C4-2B (cell line): ENCODE results near the gene NELFCD.

ENCODE experiments used
- ZFX ChIP-seq: fragments of 450-650 bp; IDR thresholded peaks from 2 replicates; pipeline ENCODE4 v1.6.1; 2017
- TF ChIP-seq, protein P1 (sequence below): fragments of 450-650 bp; conservative IDR thresholded peaks from 2 replicates; pipeline ENCODE4 v1.5.1; 2017; ENCODE audit warnings: mild to moderate bottlenecking

DNA sequence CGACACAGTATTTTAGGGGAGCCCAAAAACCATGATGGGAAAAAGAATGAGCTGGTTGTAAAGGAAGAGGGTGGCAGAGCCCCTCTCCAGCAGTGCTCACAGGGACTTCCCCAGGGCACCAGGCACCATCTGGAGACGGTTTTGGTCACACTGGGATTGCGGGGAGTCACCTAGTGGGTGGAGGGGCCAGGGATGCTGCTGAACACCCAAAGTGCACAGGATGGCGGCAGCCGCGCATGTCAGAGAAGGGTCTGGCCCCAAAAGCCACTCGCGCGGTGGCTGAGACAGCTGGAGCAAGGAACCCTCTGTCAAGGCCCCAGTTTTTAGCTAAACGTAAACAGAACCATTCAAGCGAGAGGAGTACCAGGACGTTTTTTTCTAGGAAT lies 15.2 kb downstream of the NELFCD start:
- TF ChIP-seq, protein P1, sequence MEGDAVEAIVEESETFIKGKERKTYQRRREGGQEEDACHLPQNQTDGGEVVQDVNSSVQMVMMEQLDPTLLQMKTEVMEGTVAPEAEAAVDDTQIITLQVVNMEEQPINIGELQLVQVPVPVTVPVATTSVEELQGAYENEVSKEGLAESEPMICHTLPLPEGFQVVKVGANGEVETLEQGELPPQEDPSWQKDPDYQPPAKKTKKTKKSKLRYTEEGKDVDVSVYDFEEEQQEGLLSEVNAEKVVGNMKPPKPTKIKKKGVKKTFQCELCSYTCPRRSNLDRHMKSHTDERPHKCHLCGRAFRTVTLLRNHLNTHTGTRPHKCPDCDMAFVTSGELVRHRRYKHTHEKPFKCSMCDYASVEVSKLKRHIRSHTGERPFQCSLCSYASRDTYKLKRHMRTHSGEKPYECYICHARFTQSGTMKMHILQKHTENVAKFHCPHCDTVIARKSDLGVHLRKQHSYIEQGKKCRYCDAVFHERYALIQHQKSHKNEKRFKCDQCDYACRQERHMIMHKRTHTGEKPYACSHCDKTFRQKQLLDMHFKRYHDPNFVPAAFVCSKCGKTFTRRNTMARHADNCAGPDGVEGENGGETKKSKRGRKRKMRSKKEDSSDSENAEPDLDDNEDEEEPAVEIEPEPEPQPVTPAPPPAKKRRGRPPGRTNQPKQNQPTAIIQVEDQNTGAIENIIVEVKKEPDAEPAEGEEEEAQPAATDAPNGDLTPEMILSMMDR, result no peak
- no peak for TF ChIP-seq ZFX
